ENCODE data around the gene ADGRD2.

Gene ADGRD2

GRCh38 chr9:124456341-124457078 lies 6.3 kb downstream of the ADGRD2 start:
- DNase-seq (ENCODE audit: low spot score), result no peak

GRCh38 chr9:124457079-124457886 lies 7.0 kb downstream of the ADGRD2 start:
- DNase-seq (ENCODE audit: low spot score), result no peak

- no peak for DNase-seq (ENCODE audit: low spot score)
Measured at GRCh38 chr9:124457887-124458431, 7.7 kb downstream of the ADGRD2 start.

GRCh38 chr9:124458441-124458840 lies 8.2 kb downstream of the ADGRD2 start:
- DNase-seq (ENCODE audit: low spot score), result no peak

GRCh38 chr9:124462739-124463138 lies 12.5 kb downstream of the ADGRD2 start:
- DNase-seq (ENCODE audit: low spot score), result no peak

- no peak for DNase-seq (ENCODE audit: low spot score)
Measured at GRCh38 chr9:124465736-124466135, 15.5 kb downstream of the ADGRD2 start.

GRCh38 chr9:124467410-124468060 lies 17.3 kb downstream of the ADGRD2 start:
- DNase-seq (ENCODE audit: low spot score), result no peak

- no peak for DNase-seq (ENCODE audit: low spot score)
Measured at GRCh38 chr9:124468061-124468740, 17.9 kb downstream of the ADGRD2 start.

GRCh38 chr9:124469011-124469832 lies 19.0 kb downstream of the ADGRD2 start:
- no peak for DNase-seq (ENCODE audit: low spot score)

GRCh38 chr9:124470306-124470705 lies 20.1 kb downstream of the ADGRD2 start:
- DNase-seq (ENCODE audit: low spot score), result no peak

- no peak for DNase-seq (ENCODE audit: low spot score)
Measured at GRCh38 chr9:124470726-124471125, 20.5 kb downstream of the ADGRD2 start.

GRCh38 chr9:124471761-124472160 lies 21.5 kb downstream of the ADGRD2 start:
- no peak for DNase-seq (ENCODE audit: low spot score)

GRCh38 chr9:124472770-124473169 lies 22.5 kb downstream of the ADGRD2 start:
- no peak for DNase-seq (ENCODE audit: low spot score)

- no peak for DNase-seq (ENCODE audit: low spot score)
Measured at GRCh38 chr9:124473310-124473709, 23.1 kb downstream of the ADGRD2 start.

- no peak for DNase-seq (ENCODE audit: low spot score)
Measured at GRCh38 chr9:124474151-124474550, 23.9 kb downstream of the ADGRD2 start.

GRCh38 chr9:124475158-124475867 lies 25.1 kb downstream of the ADGRD2 start:
- DNase-seq (ENCODE audit: low spot score), result no peak

GRCh38 chr9:124475868-124476690 lies 25.8 kb downstream of the ADGRD2 start:
- DNase-seq (ENCODE audit: low spot score), result no peak

GRCh38 chr9:124477211-124477647 lies 27.0 kb downstream of the ADGRD2 start:
- DNase-seq (ENCODE audit: low spot score), result no peak

GRCh38 chr9:124477648-124478285 lies 27.5 kb downstream of the ADGRD2 start:
- no peak for DNase-seq (ENCODE audit: low spot score)

Measured in cerebellar cortex (tissue), 1 donor.